Peyer's patch (tissue), 4 donors: ENCODE results near the gene PTPRE. TPM values are rescaled to one million over a fixed set of nuclear protein-coding genes. Genes with fewer than 3 reads are reported as not detected.
A peak's percentile ranks its signal among the peaks of the same experiment; 100 is the strongest.

ENCODE experiments used
- DNase-seq, 3 donors: peaks; one replicate each; pipeline ENCODE4 v3.0.0-alpha.2; 2017 to 2019
- H3K27ac ChIP-seq, 4 donors: fragments of 200-600 bp; sonication (generic); one replicate each; pipeline ENCODE4 v1.5.1; 2016 to 2019
- H3K27me3 ChIP-seq, 2 donors: fragments of 200-600 bp; sonication (generic); one replicate each; pipeline ENCODE4 v1.5.1; 2019
- H3K36me3 ChIP-seq, 3 donors: fragments of 200-600 bp; sonication (generic); one replicate each; pipeline ENCODE4 v1.5.1; 2016 to 2019
- H3K4me1 ChIP-seq, 4 donors: fragments of 200-600 bp; sonication (generic); one replicate each; pipeline ENCODE4 v1.5.1; 2016 to 2019
- H3K4me3 ChIP-seq, 4 donors: fragments of 200-600 bp; sonication (generic); 1 replicate in 3 of 4; 2 replicates in 1 of 4; pipeline ENCODE4 v1.5.1; 2016 to 2019; ENCODE audit warnings: mild to moderate bottlenecking in 1 of 4
- H3K9me3 ChIP-seq, 4 donors: fragments of 200-600 bp; sonication (generic); one replicate each; pipeline ENCODE4 v1.5.1; 2016 to 2019; ENCODE audit warnings: mild to moderate bottlenecking in 1 of 4
- POLR2A ChIP-seq, 2 donors: fragments of 450-650 bp; IDR thresholded peaks; one replicate each; pipeline ENCODE4 v1.5.1; 2017; ENCODE audit warnings: antibody characterized with exemption in 2 of 2, mild to moderate bottlenecking in 2 of 2, moderate library complexity in 2 of 2
- total RNA-seq, 4 donors: library from RNA; depleted of rRNA; stranded (reverse); fragments of >200 nt; gene quantifications; one replicate each; pipeline ENCODE4 v1.1.0, GENCODE V29; 2016
- TF ChIP-seq, protein P1 (sequence below), 6 experiments: fragments of 450-650 bp in 4 of 6; fragments of 200-600 bp in 2 of 6; sonication (generic) in 1 of 6; IDR thresholded peaks; one replicate each; pipeline ENCODE4 v1.5.1; 2017 to 2019; ENCODE audit warnings: antibody characterized with exemption in 6 of 6, mild to moderate bottlenecking in 3 of 6, moderate library complexity in 1 of 6

Gene PTPRE
- total RNA-seq, 4 donors from 2014 or later = 24.0 to 48.7 (median 35.4) TPM

DNA sequence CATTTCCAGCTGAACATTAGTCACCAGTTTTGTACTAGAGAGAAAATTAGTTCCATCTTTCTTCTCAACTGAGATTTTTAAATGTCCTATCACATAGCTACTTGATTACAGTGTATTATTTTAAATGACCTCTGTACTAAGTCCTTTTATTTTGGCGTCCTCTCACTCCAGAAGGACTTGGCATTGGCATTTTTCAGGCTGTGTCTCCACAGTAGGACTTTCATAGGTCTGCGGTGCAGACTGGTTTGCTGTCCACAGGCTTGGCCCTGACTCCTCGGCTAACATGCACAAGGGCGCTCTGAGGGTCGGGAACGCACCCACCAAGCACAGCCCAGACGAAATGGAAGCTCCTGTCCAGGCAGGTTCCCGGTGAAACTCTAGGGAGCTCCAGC lies 6.5 kb downstream of the PTPRE start:
- no peaks in the 10 kb centered on the region for H3K27me3 ChIP-seq
- no peaks in the 10 kb centered on the region for H3K36me3 ChIP-seq
- H3K9me3 ChIP-seq = no peaks in the 10 kb centered on the region
- no peak for DNase-seq
- TF ChIP-seq POLR2A (IDR thresholded peaks at IDR 0.05) = no peak
- TF ChIP-seq, protein P1, sequence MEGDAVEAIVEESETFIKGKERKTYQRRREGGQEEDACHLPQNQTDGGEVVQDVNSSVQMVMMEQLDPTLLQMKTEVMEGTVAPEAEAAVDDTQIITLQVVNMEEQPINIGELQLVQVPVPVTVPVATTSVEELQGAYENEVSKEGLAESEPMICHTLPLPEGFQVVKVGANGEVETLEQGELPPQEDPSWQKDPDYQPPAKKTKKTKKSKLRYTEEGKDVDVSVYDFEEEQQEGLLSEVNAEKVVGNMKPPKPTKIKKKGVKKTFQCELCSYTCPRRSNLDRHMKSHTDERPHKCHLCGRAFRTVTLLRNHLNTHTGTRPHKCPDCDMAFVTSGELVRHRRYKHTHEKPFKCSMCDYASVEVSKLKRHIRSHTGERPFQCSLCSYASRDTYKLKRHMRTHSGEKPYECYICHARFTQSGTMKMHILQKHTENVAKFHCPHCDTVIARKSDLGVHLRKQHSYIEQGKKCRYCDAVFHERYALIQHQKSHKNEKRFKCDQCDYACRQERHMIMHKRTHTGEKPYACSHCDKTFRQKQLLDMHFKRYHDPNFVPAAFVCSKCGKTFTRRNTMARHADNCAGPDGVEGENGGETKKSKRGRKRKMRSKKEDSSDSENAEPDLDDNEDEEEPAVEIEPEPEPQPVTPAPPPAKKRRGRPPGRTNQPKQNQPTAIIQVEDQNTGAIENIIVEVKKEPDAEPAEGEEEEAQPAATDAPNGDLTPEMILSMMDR (IDR thresholded peaks at IDR 0.05) = no peak
- H3K27ac ChIP-seq = no peak overlapping the region
- peaks cover 0 to 2% (median under 1%) of the 10 kb centered on the region in 4 donors for H3K4me1 ChIP-seq
- H3K4me3 ChIP-seq = no peak overlapping the region

DNA sequence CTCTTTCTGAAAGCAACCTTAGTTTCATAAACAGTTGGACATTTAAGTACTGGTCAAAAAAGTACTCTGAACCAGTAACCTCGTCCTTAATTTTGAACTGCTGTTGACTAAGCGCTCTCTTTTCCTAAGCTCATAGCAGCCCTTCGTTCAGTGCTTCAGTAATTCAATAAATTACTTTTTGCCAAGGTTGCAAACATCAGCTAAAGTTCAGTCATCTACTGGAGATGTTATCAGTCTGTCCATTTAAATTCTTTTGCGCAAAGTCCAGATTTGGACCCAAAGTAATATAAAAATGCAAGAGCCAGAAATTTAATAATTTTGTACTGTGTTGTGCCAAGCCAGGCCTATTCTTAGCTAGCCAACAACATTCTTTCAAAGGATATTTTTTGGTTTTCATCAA lies 8.4 kb downstream of the PTPRE start:
- no peak for DNase-seq
- H3K4me3 ChIP-seq = no peak overlapping the region
- H3K36me3 ChIP-seq = no peaks in the 10 kb centered on the region
- peaks cover 0 to 12% (median 0%) of the 10 kb centered on the region in 4 donors for H3K4me1 ChIP-seq
- H3K9me3 ChIP-seq = no peaks in the 10 kb centered on the region
- TF ChIP-seq, protein P1 (IDR thresholded peaks at IDR 0.05) = no peak
- no peak for TF ChIP-seq POLR2A (IDR thresholded peaks at IDR 0.05)
- no peaks in the 10 kb centered on the region for H3K27me3 ChIP-seq
- no peak overlapping the region for H3K27ac ChIP-seq

DNA sequence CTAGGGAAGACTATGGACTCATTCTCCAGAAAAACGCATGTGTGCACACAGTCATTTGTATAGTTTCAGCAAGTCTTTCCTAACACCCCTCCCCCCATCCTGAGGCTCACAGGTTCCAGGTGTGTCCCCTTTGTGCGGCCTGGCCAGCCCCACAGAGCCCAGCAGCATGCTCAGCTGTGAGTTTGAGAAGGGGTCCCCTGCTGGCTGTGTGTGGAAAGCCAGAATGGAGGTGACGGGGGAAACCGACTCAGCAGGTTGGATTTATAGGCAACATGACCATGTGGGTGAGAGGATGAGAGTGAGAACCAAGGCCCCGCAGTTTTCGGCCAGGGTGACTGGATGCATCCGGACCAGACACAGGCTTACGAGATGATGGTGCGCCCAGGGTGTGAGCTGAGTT lies 9.9 kb downstream of the PTPRE start:
- Histone ChIP-seq H3K27me3 (no peaks in the 10 kb centered on the region), H3K4me3 (no peak overlapping the region), H3K4me1 (peaks cover 0 to 15% (median 0%) of the 10 kb centered on the region in 4 donors), H3K9me3 (no peaks in the 10 kb centered on the region), H3K36me3 (no peaks in the 10 kb centered on the region), H3K27ac (no peak overlapping the region)
- TF ChIP-seq, protein P1 (IDR thresholded peaks at IDR 0.05) = no peak
- TF ChIP-seq POLR2A (IDR thresholded peaks at IDR 0.05) = no peak
- no peak for DNase-seq

DNA sequence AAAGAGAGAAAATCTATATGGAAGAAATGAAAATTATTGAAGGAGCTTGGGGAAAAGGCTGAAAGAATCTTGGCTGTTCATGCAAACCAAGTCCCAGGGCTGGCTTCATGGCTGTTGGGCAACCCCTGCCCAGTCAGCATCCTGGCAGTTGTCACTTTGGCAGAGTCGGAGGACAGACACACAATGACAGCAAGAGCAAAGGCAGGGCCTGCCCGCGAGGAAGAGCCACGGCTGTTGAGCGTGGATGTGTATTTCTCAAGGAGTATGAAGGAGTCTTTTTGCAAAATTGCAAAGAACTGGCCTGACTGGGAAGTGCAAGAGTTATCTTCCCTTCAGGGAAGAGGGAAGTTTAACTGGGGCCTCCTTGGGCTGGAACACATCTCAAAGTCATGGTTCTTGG lies 11.7 kb downstream of the PTPRE start:
- Histone ChIP-seq H3K27ac (no peak overlapping the region), H3K4me3 (no peak overlapping the region), H3K27me3 (no peaks in the 10 kb centered on the region), H3K36me3 (no peaks in the 10 kb centered on the region), H3K4me1 (peaks cover 0 to 21% (median 0%) of the 10 kb centered on the region in 4 donors), H3K9me3 (no peaks in the 10 kb centered on the region)
- no peak for DNase-seq
- TF ChIP-seq, protein P1 (IDR thresholded peaks at IDR 0.05) = no peak
- no peak for TF ChIP-seq POLR2A (IDR thresholded peaks at IDR 0.05)

DNA sequence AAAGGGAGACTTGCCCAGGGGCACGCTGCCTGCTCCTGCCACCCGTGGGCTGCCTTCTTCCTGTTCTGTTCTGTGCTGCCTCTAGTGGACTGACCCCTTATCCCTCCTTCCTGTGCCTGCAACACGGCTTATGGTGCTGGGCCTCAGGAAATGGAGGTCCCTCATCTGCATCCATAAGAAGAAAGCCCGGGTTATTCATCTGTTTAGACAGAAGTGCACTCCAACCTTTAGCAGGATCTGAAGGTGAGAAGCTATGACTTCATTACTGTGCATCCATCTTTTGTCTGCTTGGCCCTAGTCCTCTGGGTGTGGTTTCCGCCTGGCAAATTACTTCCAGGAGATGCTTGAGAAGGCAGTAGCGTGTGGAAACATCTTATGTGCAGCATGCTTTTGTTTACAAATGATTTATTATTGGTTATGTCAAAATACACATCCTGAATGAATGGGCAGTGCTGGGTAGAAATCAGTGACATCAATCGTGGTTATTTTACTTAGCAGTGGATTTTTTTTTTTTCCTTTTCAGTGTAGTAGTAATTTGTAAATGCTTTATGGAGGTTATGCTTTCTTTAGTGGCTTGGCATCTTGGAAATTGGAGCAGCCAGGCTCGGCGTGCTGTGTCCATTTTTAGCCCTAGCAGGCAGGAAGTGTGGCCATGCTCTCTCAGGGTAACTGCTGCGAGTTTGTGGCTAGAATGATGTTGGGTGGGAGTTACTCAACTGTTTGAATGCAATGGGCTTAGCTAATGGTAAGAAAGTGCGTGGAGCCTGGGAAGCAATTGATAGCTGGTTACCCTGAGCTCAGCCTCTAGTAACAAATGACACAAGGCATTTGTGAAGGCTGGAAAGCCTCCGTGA lies 12.7 kb downstream of the PTPRE start:
- DNase-seq = no peak

More for the DNA sequence above, 12.7 kb downstream of the PTPRE start:
- no peaks in the 10 kb centered on the region for H3K36me3 ChIP-seq
- H3K27me3 ChIP-seq = no peaks in the 10 kb centered on the region
- H3K27ac ChIP-seq = peak overlapping the region in 2 of 4 donors; percentile 42 to 62
- peaks cover 0 to 21% (median 0%) of the 10 kb centered on the region in 4 donors for H3K4me1 ChIP-seq
- no peak overlapping the region for H3K4me3 ChIP-seq
- no peaks in the 10 kb centered on the region for H3K9me3 ChIP-seq
- TF ChIP-seq POLR2A (IDR thresholded peaks at IDR 0.05) = no peak
- TF ChIP-seq, protein P1 (IDR thresholded peaks at IDR 0.05) = no peak
